Stimulated activated naive CD4-positive, alpha-beta T cell (primary cell): Measurements from ENCODE around the gene AGBL5.

Source experiments
- DNase-seq, 6 experiments: peaks; one replicate each; lab custom pipeline; 2025; lab: John Stamatoyannopoulos, UW

AGBL5 gene

DNA sequence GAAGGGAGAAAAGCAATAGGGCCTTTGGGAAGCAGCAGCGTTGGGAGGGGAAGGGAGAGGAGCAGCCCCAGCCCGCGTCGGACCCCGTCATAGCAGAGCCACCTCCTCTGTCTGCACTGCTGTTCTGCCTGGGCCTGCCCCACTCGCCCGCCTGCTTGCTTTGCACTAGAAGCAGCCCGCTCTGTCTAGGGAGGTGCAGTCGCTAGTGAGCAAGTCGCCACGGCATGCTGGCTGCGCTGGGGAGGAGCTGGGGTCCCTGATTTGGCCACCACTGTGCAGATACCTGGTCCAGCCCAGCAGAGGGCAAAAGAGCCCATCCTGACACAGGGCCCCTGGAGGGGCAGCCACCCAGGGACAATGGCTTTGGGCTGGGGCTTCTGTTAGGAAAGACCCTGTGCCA lies 26.7 kb upstream of the AGBL5 start:
- DNase-seq, result no peak

DNA sequence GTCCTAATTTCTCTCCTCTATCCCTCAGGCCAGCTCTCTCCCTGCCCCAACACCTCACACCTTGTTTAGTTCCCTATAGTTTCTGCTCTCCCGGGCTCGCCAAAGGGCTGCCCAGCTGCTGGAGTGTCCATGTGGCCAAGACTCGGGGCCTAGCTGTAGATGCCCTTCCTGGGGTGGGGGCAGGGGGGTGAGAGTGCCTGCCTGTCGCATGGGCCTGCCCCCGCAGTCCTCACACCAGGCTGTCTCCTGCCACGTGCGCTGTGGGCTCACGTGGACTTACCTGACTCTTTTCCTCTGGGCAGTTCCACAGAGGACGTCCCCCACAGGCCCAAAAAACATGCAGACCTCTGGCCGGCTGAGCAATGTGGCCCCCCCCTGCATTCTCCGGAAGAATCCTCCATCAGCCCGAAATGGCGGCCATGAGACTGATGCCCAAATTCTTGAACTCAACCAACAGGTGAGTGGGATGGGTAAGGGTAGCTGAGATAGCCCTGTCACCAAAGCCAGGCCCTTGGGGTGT lies 26.1 kb upstream of the AGBL5 start:
- no peak for DNase-seq

DNA sequence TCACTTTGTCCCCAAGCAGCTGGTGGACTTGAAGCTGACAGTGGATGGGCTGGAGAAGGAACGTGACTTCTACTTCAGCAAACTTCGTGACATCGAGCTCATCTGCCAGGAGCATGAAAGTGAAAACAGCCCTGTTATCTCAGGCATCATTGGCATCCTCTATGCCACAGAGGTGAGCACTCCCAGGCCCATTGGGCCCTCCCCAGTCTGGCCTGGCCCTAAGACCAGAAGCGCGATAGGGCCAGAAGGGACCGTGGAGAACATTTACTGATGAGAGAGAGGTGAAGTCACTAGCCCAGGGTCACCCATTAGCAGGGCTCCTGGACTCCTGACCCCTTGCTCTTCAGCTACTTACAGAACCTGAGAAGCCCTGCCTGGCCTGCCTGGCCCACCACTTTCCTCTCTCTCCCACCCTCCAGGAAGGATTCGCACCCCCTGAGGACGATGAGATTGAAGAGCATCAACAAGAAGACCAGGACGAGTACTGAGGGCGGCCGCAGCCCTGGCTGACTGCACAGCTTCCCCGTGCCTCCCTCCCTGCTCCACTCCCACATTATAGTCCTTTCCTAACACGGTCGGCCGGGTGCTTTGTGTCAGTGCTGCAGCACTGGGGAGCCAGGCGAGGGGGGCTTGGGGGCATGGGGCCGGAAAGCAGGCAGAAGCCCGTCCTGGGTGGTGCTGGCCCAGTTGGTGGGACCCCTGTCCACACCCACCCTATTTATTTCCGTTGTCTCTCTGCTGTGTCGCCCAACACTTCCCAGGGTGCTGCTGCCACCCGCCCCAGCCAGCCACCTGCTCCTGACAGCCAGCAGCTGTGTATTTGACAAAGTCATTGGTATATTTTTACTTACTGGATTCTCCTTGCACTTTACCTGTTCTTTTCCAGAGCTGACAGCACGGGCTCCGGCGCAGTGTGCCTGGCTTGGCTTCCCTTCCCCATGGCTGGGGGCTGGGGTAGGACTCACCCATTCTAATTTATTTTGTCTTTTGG lies 25.3 kb upstream of the AGBL5 start:
- no peak for DNase-seq

DNA sequence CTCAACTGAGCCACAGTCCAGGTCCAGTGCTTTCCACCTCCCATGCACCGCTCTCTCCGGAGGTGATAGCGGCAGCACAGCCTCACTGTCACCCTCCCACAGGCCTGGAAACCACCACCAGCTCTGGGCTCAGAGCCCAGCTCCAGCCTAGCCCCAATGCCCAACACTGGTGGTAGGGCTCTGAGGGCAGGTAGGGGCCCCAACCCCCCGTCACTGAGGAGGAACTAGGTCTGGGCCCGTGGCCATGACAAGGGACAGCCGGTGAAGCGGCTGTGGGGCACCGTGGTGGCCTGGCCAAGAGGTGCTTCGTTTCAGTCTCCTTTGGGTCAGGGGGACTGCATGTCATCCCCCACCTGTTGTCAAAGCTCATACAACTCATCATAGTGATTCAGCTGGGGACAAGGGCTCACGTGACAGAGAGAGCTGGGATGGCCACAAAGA lies 24.2 kb upstream of the AGBL5 start:
- DNase-seq, result no peak

DNA sequence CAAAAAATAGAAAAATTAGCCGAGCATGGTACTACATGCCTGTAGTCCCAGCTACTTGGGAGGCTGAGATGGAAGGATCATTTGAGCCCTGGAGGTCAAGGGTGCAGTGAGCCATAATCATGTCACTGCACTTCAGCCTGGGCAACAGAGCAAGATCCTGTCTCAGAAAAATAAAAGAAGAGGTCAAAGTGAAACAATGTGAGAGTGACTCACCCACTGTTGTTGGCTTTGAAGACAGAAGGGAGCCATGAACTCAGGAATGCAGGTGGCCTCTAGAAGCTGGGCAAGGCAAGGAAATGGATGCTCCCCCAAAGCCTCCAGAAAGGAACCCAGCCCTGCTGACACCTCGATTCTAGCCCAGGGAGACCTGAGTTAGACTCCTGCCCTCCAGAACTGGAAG lies 22.4 kb upstream of the AGBL5 start:
- no peak for DNase-seq

DNA sequence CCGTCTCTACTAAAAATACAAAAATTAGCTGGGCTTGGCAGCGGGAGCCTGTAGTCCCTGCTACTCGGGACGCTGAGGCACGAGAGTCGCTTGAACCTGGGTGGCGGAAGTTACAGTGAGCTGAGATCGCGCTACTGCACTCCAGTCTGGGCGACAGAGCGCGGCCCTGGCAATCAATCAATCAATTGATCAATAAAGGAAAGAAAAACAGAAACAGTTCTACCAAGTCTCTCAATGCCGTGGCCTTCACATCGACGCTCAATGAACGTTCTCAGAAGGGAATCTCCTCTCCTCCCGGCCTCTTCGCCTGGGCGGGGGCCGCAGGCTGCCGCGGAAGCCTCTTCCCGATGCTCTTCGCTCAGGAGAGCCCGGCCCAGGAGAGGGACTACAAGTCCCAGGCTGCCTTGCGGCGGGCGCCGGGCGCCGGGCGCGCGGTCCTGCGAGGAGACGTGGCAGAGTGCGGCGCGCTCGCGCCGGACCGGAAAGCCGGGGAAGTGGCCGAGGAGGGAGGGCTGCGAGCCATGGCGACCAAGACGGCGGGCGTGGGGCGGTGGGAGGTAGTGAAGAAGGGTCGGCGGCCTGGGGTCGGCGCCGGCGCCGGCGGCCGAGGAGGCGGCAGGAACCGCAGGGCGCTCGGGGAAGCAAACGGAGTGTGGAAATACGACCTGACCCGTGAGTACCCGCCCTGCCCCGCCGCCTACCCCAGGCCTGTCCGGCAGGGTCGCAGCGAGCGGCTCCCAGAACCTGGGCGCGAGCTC lies 18.8 kb upstream of the AGBL5 start, which contains the start of gene TMEM214:
TSS of gene TMEM214 (plus strand) at position 471 of the 758 bp plus-strand sequence. CDS start at position 522, 51 bp downstream.
- DNase-seq, result peak; percentile 24 to 72 (median 60)

DNA sequence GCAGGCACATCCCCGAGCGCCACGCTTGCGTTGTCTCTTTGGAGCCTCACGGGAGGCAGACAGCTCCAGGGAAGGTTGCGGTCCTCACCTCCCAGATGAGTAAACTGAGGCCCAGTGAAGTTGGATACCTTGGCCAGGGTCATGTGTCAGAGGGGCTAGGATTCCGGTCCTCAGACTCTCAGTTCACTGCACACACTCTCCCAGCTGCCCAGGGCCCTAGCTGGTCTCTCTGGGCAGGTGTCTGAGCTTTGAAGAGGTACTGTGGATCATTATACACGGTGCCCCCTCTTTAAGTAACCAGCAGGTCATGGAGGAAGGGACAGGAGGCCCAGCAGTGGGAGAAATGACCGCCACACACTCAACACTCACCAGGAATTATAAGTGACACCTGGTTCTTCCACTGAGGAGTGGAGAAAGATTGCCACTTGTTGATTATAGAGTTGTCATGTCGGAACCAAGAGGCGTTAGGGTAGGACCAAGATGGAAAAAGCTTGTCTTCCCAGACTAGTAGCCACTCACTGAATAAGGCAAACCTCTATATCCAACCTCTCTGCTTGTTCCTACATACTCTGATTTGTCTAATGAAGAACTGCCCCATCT lies 18.1 kb upstream of the AGBL5 start:
- no peak for DNase-seq

DNA sequence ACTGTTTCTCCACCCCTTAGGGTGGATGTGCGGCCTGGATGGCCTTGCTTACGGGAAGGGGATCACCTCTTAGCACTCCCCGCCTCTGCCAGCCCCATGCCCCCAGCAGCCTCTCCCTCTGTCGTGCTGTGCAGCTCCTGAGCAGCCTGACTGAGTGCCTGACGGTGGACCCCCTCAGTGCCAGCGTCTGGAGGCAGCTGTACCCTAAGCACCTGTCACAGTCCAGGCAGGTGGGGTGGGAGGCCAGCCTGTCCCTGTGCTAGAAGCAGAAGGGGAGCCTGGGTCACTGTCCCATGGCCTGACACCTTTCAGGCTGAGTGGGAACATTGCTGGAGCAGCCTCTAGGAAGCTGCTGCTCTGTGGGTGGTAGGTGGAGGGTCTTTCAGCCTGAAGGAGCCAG lies 13.5 kb upstream of the AGBL5 start:
- no peak for DNase-seq

DNA sequence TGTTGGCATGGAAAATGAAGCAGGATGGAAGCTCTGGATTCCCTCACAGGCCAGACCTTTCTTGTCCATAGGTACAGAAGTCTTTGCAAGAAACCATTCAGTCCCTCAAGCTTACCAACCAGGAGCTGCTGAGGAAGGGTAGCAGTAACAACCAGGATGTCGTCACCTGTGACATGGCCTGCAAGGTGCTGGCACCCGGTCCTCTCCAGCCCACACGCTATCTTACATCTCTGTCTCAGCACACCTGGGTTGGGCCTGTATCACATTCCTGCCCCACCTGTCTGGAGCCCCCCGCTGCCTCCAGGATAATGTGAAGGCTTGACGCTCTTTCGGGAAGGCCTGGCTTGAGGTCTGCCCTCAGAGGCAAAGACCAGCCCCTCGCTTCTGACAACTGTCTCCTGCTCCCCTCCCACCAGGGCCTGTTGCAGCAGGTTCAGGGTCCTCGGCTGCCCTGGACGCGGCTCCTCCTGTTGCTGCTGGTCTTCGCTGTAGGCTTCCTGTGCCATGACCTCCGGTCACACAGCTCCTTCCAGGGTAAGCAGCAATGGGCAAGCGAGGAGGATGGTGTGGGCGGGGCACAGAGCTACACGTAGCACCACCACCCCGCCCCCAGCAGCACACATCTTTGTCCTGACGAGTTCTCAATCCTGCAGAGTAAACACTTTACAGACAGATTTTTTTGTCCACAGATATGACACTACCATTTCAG lies 12.7 kb upstream of the AGBL5 start:
- no peak for DNase-seq

DNA sequence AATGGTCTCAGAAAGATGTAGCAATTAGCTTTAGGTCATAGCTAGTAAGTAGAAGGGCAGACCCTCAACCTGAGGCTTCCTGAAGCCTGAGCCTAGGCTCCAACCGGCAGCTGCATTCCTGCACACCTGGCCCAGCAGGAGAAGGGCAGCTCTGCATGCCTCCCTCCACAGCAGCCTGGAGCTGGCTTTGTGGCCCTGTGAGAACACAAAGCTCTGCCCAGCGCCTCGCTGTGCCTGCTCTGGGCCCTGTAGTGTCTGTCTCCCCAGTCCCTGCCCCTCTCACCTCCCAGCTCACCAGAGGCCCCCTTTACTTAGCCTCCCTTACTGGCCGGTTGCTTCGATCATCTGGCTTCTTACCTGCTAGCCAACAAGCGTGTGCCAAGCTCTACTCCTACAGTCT lies 12.0 kb upstream of the AGBL5 start:
- DNase-seq, result no peak

DNA sequence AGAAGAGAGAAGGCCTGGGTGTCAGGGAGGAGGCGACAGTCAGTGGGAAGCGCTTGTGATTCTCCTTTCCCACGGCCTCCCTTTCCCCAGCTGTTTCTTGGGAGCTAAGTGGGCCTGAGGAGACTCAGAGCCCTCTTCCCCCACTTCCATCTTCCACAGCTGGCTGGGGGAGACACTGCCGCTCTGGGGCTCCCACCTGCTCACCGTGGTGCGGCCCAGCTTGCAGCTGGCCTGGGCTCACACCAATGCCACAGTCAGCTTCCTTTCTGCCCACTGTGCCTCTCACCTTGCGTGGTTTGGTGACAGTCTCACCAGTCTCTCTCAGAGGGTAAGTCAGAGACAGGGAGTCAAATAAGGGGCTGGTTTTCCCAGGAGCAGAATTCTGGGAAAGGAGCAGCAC lies 11.6 kb upstream of the AGBL5 start:
- DNase-seq, result no peak

DNA sequence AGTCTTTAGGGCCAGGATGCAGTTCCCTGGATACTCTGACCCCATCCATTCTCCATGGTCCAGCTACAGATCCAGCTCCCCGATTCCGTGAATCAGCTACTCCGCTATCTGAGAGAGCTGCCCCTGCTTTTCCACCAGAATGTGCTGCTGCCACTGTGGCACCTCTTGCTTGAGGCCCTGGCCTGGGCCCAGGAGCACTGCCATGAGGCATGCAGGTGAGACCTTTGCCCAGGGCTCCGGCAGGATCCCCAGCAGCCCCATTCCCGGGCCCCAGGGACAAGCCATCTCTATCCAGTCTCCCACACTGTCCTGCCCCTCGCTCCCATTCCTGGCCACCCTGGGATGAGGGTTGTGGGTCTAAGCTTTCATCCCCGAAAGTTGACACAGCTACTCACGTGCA lies 11.2 kb upstream of the AGBL5 start:
- no peak for DNase-seq

DNA sequence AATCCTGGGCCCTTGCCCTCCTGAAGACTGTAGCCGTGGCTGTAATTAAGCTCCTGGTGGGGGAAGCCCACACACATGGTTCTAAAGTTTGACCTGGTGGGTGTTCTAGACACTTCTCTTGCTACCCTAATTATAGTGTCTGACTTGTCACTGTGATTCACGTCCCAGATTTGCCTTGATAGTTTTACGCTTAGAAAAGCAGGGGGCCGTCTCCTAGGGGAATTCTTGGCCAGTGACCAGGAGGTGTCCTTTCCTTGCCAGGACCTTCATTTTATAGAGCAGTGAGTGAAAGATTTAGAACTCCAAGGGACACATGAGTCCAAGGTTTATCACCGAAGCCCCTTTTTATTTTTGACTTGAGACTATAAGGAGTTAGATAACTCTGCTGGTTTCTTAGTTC lies 9.7 kb upstream of the AGBL5 start:
- DNase-seq, result no peak

DNA sequence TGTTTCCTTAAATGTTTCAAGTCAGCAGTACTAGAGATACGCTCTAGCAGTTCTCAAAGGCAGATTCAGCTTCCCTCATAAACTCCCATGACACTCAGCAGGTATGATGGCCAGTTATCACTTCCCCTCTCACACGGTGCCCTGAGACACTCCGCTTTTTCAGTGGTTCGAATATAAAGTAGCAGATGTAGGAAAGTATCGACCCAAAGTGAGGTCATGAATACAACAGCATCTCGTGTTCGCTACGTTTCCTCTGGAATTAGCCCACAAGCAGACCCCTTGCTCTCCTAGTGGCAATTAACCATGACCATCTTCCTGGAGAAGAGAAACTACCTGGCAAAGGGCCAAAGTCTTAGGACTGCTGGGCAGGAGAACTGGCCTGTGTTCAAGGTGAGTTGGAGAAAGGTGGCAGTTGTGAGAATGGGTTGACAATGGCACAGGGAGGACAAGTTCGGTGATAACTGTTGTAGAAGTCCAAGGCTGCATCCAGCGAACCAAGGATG lies 9.3 kb upstream of the AGBL5 start:
- DNase-seq, result no peak

DNA sequence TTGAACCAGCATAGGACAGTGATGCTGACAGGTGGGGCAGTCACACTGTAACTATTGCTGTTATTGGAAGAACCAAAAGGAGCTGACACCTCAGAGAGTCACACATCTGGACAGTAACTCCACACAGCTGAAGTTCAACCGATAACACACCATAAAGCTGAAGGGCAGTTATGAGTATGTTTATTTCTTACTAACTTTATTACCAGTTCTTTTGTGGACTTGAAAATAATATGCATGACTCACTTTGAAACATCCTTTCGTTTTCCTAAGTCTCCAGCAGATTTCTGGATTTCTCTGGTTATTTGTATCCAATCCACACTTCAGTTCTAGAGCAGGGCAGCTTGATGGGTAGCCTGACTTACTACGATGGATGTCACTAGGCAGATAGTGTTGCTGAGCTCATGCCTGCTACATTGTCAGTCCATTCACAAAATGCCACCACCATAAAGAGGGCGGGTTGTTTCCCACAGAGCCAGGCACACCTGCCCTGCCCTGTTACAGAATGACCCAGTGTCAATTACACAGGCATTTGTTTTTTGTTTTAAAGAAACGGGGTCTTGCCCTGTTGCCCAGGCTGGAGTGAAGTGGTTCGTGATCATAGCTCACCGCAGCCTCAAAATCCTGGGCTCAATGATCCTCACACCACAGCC lies 8.4 kb upstream of the AGBL5 start:
- no peak for DNase-seq

DNA sequence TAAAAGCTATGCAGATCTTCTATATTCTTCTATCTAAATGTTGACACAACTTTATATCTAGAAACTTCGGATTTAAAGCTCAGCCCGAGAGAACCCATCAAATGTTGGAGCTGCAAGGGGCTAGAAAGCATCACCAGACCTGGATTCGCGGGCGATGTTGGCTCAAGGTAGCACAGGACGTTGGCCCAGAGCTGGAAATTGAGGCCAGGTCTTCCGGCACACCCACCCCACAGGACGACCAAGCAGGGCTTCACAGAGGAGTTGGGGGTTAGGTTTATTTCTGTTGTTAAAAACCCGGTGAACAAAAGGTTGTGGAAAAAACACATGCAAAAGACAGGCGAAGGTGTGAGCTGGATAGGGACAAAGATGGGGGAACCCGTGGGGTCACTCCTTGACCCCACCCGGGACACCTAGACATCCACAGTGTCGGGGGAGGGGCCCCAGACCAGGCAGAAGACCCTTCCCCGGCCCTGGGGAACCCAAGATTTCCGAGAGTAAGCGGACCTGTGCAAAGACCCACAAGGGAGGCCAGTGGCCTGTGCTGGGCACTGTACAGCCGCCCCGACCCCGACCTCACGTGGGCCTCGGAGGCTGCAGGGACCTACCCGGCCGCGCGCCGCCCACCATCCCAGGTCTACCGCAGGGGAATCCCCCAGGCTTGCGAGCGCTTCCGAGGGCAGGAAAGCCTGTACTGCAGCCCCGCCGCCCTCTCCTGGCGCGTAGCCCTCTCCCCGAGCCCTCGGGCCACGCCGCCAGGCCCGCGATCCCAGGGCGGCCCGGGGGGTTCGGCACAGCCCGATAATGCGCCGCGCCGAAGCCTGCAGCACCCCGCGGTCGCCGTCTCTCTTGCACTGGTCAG lies 1.8 kb upstream of the AGBL5 start:
- DNase-seq, result peak in 5 of 6 experiments; percentile 35 to 74 (median 53)

DNA sequence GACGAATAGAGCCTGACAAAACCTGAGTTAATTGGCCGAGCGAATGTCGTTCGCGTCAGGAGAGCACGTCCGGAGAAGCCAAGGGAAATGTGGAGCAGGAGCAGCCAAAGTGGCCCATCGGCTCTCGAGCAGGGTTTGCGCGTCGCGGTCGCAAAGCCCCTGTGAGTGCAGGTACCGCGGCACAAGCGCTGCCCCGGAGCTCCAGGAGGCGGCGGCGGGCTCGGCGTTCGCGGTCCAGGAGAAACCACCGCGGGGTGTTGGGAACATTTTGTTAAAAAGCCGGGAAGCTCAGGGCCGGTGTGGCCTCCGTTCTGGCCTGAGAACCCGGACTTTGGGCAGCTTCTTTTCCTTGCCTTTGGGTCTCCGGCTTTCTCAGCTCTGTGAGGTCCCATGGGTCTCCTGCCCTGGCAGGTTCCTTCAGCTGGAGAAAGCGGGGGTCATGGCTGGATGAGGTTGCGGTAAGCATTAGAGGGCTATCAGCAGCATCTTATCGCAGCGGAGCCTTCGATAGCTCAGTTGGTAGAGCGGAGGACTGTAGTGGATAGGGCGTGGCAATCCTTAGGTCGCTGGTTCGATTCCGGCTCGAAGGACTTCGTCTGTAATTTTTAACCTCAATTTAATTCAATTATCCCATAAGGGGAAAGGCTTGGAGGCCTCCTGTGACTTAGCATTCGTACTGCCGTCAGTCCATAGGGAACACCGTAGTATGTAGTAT lies 1.0 kb upstream of the AGBL5 start:
- peak; percentile 84 to 96 (median 90) for DNase-seq

DNA sequence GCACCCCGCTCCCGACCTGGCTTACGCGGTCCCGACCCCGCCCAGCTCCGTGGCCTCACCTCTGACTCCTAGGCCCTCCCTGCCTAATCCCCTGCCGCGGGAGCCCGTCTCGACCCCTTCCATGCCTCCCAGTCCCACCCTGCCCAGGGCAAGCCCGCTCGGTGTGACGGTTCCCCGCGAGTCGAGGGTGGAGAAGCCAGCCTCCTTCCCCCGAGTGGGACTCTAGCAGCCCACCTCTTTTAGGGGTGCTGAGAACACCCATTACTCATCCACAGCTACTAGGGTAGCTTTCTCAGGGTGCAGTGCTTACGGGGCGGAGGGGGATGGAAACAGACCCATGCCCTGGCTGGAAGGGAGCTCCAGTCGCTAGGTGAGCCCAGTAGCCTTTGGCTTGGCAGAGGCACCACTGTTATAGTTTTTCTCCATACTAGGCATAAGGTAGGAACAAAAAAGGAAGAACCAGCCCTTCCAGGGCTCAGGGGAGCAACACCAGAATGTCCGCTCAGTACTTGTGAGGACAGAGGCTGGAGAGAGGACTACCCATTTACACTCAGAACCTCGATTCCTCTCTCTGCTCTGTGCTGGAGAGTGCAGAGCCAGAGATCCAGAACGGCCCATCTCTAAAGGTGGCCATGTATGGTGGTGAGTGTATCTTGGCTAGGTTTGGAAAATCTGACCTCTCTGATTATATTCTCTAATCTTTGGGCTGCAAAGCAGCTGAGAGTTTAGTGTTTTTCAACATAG lies 606 bp downstream of the AGBL5 start:
- DNase-seq, result peak in 1 of 6 experiments; percentile 73
